Testis (tissue), 2 donors: ENCODE results near the gene GLS.

Source experiments
- CTCF ChIP-seq, 3 experiments: fragments of 450-650 bp in 2 of 3; fragments of 200-600 bp in 1 of 3; sonication (generic) in 1 of 3; IDR thresholded peaks; one replicate each; pipeline ENCODE4 v1.5.1; 2016 to 2019; ENCODE audit warnings: antibody characterized with exemption in 3 of 3, mild to moderate bottlenecking in 2 of 3, moderate library complexity in 1 of 3
- POLR2A ChIP-seq: fragments of 450-650 bp; IDR thresholded peaks from one replicate; pipeline ENCODE4 v1.6.1; 2017; ENCODE audit warnings: antibody characterized with exemption, mild to moderate bottlenecking, moderate library complexity

- peak; percentile 47 for TF ChIP-seq POLR2A
- TF ChIP-seq CTCF (IDR thresholded peaks at IDR 0.05), result peak in 1 of 3 experiments; percentile 29
These were observed 133.5 kb downstream of the GLS start, which contains the start of gene STAT1 for GRCh38 chr2:191013932-191014652.
